ENCODE results near the gene PRKCG.

PRKCG gene

DNA sequence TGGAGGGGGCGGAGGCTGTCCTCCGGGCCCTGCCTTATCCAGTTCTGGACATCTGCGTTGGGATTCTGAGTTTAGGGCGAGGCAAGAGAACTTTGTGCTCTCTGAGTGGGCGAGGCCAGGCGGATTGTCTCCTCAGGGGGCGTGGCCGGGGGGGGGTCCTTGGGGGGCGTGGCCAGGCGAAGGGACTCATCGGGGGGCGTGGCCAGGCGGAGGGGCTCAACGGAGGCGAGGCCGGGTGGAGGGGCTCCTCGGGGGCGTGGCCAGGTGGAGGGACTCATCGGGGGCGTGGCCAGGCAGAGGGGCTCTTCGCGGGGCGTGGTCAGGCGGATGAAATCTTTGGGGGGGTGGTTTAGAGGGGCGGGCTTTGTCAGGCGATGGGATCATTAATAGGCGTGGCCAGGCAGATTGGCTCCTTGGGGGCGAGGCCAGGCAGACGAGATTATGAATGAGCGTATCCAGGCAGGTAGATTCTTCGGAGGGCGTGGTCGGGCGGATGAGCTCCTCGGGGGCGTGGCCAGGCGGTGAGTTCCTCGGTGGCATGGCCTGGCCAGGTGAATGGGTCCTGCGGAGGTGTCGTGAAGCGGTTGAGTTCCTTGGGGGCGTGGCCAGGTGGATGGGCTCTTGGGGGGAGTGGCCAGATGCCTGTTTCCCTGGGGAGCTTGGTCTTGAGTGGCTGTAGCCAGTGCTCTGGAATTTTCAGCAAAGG lies 16.8 kb downstream of the PRKCG start:
- no peak for DNase-seq

DNA sequence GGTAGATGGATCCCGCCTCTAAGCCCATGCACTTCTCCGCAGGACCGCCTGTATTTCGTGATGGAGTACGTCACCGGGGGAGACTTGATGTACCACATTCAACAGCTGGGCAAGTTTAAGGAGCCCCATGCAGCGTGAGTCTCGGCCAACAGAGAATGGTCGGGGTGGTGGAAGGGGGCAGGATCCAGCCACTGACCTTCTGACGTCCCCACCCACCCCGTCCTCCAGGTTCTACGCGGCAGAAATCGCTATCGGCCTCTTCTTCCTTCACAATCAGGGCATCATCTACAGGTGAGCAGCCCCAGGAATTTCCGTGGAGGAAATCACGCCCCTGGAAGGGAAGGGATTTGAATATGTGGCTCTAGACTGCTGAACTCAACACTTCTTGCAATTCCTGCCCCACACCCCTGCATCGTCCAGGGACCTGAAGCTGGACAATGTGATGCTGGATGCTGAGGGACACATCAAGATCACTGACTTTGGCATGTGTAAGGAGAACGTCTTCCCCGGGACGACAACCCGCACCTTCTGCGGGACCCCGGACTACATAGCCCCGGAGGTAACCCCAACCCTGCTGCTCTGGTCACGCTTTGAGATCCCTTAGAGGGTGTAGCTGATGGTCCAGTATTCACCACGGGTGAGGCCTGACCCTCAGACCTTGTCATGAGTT lies 18.3 kb downstream of the PRKCG start:
- no peak for DNase-seq

DNA sequence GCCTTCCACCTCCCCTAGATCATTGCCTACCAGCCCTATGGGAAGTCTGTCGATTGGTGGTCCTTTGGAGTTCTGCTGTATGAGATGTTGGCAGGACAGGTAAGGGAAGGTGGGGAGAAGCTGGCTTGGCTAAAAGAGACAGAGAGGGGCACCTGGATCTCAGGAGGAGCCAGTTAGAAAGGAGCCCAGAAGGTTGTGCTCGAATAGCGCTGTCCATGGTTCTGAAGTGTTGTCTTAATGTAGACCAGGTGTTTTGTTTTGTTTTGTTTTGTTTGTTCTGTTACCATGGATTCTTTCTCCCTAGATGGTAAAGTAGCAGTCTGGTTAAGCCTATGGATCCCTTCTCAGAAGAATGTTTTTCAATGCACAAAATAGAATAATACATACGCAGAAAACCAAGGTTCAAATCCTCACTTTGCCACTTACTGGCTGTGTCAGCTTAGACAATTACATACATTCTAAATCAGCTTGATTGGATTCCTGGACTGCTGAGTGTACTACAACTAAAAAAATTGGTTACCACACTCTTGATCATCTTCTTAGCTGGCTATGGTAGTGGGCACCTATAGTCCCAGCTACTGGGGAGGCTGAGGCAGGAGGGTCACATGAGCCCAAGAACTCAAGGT lies 21.2 kb downstream of the PRKCG start:
- no peak for DNase-seq

DNA sequence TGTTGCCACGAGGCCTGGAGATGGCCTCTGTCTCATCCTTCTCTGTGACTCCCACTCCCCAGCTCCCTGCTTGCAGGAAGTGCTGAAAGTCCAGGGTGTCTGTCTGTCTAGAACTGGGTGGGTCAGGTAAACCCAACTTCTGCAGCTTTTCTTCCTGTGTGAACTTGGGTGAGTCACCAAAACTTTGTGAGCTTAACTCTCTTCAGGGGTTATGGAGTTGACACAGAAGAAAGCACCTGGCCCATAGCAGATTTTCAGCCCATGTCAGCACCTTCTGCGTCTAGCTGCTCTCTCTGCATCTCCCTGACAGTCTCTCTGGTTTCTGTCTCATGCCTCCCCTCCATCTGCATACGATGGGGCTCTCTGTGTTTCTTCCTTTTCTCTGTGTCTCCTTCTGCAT lies 22.9 kb downstream of the PRKCG start:
- no peak for DNase-seq

DNA sequence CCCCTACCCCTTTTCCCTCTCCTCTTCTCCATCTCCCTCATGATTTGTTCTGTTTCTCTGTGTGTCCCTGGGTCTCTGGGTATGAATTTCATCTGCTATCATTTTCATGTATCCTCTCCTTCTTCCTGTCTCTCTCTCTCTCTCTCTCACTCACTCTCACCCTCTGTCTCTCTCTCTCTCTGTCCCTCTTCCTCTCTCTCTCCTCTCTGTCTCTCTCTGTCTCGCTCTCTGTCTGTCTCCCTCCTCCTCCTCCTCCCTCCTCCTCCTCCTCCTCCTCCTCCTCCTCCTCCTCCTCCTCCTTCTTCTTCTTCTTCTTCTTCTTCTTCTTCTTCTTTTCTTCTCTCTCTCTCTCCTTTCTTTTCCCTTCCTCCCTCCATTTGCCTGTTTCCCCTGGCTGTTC lies 23.8 kb downstream of the PRKCG start:
- DNase-seq: no peak

DNA sequence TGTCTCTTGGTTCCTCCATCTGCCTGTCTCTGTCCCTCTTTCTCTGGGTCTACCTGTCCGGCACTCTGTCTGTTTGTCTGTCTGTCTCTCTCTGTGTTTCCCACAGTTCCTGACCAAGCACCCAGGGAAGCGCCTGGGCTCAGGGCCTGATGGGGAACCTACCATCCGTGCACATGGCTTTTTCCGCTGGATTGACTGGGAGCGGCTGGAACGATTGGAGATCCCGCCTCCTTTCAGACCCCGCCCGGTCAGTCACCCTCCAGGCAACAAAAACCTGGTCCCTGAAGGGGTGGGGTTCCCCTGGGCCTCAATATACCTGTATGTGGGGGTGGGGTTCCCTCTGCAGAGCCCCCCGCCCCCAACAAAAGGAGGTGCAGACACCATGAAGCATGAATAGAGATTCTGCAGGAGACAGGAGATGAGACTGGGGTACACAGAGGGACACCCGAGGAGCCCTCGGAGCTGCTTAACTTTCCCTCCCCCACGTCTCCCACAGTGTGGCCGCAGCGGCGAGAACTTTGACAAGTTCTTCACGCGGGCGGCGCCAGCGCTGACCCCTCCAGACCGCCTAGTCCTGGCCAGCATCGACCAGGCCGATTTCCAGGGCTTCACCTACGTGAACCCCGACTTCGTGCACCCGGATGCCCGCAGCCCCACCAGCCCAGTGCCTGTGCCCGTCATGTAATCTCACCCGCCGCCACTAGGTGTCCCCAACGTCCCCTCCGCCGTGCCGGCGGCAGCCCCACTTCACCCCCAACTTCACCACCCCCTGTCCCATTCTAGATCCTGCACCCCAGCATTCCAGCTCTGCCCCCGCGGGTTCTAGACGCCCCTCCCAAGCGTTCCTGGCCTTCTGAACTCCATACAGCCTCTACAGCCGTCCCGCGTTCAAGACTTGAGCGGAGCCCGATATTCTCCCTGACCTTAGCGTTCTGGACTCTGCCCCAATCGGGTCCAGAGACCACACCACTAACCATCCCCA lies 24.5 kb downstream of the PRKCG start:
- DNase-seq: peak; percentile 60

DNA sequence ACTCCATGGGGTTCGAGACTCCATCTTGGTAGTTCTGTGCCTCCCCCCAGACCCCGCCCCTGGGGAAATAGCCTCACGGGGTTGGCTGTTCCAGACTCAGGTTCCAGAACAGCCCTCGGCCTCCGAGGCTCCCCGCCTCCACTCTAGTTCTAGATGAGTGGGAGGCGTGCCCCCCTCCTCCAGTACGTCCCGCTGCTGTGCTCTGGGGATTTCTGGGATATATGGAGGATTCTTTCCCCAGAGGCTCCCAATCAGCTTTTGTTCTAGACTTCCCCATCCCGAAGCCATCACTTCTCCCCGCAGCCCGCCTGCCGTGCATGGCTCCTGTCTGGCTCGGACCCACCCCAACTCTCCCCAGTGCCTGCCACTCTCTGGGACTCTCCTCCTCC lies 25.2 kb downstream of the PRKCG start:
- no peak for DNase-seq

DNA sequence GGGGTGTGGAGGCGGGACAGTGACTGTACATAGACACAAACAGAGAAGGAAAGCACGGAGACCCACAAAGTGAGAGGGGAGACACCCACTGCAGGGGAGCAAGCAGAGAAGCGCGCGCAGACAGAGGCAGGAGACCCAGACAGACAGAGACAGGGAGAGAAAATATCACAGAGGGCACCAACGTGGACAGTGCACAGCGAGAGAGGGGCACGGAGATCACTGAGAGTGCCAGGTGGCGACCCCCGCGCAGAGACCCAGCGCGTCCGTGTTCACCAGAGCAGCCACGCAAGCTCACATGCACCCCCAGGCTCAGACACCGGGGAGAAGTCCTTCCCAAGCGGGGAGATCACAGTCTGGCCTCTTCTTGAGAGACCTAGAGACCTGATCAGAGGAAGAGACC lies 25.7 kb downstream of the PRKCG start:
- DNase-seq: no peak

DNA sequence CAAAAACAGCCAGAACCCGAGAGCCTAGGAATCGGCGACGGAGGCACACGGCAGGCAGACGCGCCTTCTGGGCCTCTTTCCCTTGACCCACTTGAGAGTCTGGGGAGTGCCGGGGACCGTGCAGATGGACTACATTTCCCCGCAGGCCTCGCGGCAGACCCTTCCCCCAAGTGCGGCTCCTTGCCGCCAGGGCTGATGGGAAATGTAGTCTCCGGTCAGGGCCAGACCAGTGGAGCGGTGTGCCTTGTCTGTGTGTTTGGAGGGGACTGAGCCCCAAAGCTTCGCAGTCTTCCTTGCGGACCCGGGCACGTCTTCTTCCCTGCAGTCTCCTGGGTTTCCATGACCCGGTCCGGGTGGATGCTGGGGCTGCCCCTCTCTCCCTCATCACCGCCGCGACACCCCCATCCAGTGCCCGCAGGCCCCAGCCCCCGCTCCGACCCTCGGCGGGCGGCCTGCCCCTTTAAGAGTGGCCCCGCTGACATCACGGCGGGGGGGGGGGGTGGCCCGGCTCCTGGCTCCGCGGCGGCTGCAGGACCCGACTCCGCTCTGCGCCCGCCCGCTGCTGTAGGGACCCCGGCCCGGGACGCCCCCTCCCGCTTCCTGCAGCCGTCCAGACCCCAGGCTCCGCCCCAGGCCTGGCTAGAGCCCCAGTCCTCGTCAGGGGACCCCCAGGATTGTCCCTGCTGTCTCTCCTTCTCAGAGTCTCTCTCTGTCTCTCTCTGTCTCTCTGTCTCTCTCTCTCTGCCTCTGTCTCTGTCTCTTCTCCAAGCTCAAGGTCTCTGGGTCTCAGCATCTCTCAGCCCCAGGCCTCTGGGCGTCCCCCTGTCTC lies 26.3 kb downstream of the PRKCG start:
- peak; percentile 76 for DNase-seq

DNA sequence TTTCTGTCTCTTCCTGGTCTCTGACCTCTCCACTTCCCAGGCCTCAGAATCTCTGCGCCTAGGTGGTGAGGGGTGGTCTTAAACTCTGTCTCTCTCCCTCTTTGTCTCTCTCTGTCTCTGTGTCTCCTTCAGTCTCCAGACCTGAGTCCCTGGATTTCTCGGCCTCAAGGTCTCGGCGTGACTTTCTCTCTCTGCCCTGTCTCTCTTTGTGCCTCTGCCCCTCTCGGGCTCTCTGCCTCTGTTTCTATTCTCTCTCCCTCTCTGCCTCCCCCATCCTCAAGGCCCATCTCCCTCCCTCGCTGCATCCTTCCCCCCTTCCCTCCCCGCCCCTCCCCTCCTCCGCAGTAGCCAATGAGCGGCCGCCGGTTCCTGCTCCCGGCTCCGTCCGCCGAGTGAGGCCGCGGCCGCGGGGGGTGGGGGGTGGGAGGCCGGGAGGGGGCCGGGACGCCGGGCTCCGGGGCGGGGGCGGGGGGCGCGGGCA lies 27.0 kb downstream of the PRKCG start, which contains the start of gene CACNG7:
CACNG7 (plus strand) TSS at position 344 of the 481 bp plus-strand sequence. CDS start 3,554 bp downstream, outside the sequence.
- no peak for DNase-seq

DNA sequence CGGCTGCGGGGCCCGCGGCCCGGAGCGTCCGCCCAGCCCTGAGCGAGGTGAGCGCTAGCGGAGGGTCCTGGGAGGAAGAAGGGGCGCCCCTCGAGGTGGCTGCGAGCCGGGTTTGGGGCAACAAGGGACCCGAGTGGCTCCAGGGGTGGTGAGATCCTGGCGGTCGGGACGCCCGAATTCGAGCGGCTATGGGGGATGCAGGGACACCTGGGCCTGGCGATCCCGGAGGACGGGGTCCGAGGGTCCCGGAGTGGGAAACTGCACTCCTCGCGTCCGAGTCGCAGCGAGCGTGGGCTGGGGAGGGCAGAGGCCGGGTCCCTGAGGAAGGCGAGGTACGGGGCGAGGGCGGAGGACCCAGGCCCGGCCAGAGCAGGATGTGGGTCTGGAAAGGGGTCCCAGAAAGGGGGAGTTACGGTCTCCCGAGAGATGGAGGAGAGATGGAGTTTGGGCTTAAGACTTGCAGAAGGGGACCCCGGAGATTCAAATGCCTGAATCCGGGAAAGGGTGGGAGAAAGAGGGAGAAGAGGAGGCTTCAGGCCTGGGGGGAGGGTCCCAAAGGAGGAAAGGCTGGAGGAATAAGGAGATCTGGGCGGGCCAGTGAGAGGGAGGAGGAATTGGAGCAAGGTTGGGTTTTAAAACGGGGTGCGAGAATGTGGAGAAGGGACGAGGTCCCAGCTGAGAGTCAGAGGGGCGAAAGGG lies 27.6 kb downstream of the PRKCG start:
- DNase-seq: no peak

DNA sequence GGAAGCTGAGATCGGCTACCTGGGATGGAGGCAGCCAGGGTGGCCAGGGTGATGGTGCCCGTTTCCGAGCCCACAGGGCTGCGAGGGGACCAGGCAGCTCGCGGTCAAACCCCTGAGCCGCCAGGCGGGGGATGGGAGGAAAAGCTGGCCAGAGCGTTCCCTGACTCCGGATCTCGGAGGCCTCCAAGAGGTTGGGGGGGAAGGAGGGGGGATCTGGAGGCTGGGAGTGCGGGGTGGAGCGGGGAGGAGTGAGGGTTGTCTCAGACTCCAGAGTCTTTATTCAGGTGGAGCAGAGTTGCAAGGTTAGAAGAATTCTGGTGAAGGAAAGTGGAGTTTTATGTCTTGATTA lies 28.1 kb downstream of the PRKCG start:
- no peak for DNase-seq

DNA sequence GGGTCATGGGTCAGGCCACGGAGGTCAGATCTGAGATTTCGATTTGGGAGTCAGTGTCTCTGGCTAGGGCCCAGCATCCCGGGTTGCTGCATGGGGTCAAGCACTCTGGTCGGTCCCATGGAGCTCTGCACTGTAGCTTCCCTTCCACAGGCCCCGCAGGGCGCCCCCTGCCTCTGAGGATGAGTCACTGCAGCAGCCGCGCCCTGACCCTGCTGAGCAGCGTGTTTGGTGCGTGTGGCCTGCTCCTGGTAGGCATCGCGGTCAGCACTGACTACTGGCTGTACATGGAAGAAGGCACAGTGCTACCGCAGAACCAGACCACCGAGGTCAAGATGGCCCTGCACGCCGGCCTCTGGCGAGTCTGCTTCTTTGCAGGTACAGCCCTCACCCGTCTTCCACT lies 30.7 kb downstream of the PRKCG start:
- no peak for DNase-seq

DNA sequence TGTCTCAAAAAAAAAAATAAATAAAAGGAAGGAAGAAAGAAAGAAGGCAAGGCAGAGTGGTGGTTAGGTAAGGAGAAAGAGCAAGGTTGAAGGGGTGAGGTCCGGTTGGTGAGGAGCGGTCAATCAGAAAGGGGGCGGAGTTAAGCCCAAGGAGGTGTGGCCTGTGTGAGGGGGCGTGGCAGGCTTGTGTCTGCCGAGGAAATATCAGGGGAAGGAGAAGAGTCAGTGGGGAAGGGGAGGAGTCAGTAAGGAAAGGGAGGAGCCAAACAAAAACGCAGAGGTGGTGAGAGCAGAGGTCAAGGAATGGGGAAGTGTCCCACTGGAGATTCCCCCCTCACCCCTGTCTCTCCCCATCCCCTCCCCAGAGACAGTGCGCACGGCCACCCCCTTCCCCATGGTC lies 33.0 kb downstream of the PRKCG start:
- no peak for DNase-seq

DNA sequence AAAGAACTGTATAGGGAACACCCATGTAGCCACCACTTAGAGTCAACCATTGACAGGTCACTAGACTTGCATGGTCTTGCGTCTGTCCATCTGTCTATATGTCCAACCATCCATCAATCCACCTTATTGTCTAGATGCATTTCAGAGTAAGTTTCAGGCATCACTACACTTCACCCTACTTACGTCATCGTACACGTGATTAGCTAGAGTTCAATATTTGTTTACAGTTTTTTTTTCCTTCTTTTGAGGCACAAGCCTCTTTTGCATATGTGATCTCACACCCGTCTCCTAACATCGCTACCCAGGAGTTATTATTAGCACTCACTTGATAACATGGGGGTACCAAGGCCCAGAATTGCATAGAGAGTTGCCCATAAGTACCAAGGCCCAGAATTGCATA lies 34.0 kb downstream of the PRKCG start:
- DNase-seq: no peak

DNA sequence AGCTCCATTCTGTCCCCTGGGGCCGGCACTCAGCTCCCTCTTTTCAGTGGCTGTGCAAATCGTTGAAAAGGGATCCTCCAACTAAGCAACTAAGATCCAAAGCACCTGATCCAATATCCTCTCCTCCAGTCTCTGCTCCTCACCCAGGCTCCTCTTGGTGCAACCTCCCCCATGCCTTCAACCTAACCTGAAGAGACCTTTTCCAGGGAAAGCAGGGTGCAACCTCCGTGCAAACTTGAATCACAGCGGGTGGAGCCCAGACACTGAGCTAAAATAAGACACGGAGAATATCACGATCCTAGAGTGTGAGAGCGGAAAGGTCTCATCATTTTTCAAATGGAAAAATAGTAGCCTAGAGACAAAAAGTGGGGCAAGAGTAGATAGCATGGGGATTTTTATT lies 35.4 kb downstream of the PRKCG start:
- no peak for DNase-seq

DNA sequence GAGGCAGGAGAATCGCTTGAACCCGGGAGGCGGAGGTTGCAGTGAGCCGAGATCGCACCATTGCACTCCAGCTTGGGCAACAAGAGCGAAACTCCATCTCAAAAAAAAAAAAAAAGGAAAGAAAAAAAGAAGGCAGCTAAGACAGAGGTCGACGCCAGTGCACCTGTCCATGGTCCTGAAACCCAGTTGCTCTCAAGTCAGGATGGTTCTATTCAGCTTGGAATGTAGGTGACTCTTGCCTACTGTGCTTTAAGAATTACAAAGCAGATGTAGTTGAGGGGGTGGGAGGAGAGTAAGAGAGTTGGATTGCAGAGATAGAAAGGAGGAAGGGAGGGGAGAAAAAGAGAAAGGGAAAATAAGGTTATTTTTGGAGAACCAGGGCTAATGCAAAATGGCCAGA lies 45.7 kb downstream of the PRKCG start:
- DNase-seq: peak; percentile 10

DNA sequence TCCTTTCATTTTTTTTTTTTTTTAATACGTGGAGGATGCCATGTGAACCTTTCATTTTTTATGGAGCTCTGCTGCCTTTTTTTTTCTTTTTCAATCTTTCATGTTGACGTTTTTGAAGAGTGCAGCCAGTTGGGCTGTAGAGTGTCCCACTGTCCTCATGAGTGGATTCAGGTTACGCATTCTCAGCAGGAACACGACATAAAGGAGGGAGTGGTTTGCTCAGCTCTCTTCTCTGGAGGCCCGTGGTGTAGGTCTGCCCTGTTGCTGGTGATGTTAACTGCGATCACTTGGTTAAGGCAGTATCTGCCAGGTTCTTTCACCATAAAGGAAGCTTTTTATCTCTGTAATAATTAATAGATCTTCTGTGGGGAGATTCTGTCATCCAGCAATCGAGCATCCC lies 54.0 kb downstream of the PRKCG start:
- no peak for DNase-seq

DNA sequence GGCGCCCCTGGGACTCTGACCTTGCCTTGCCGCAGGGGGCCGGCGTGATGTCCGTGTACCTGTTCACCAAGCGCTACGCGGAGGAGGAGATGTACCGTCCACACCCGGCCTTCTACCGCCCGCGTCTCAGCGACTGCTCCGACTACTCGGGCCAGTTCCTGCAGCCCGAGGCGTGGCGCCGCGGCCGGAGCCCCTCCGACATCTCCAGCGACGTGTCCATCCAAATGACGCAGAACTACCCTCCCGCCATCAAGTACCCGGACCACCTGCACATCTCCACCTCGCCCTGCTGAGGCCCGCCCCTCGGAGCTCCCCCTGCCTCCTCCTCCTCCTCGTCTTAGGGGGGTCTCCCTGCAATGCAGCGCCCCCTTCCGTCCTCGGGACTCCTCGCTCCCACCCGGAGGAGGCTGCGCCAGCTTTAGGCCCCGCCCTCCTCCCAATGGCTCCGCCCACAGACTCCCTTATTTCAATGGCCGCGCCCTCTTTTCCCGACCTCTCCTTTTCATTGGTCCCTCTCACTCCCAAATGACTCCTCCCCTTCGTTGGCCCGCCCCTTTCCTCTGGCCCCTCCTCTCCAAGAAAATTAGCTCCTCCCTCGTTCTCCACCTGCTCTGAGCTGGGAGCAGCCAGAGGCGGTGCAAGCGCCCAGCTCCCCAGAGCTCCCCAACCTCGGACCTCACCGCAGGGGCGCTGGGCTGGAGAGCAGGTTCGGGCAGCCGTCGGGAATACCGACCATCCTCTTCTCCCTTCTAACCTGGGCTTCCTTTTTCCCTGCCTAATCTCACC lies 60.2 kb downstream of the PRKCG start:
- DNase-seq: no peak

DNA sequence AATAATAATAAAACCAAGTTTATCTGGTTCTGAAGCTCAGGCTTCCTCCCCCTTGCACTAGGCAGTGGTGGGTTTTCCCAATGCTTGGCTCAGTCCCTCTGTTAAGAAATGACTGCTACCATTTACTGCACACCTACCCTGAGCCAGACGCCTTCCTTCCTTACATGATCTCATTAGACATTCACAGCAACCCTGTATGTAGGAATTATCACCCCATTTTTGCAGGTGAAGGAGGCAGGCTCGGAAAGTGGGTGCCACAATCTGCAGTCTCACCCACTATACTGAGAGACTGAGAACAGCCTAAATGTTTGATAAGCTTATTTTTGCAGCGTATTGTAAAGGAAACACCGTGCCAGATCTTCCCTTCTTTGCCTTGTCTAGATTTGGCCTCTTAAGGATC lies 62.4 kb downstream of the PRKCG start:
- DNase-seq: no peak

DNA sequence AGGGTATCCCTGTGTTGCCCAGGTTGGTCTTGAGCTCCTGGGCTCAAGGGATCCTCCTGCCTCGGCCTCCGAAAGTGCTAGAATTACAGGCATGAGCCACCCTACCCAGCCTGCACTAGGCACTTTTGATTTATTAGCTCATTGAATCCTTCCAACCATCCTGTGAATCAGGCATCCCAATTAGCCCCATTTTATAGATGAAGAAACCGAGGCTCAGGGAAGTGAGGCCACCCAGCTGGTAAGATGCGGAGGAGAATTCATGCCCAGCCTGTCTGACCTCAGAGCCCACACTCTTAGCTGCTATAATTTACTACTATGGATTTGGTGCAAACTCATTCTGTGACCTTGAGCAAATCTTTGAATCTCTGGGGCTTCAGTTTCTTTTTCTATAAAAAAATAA lies 62.9 kb downstream of the PRKCG start:
- DNase-seq: no peak

All from activated CD4-positive, alpha-beta T cell treated with anti-CD3 and anti-CD28 coated beads, Interleukin-2, amount 50 U/mL, for 16 hours (primary cell).